Measurements from ENCODE around the gene BTRC. TPM values are rescaled to one million over a fixed set of nuclear protein-coding genes. Genes with fewer than 3 reads are reported as not detected.

BTRC gene
- total RNA-seq, 1 experiment from 2014 or later: 19.4 TPM

DNA sequence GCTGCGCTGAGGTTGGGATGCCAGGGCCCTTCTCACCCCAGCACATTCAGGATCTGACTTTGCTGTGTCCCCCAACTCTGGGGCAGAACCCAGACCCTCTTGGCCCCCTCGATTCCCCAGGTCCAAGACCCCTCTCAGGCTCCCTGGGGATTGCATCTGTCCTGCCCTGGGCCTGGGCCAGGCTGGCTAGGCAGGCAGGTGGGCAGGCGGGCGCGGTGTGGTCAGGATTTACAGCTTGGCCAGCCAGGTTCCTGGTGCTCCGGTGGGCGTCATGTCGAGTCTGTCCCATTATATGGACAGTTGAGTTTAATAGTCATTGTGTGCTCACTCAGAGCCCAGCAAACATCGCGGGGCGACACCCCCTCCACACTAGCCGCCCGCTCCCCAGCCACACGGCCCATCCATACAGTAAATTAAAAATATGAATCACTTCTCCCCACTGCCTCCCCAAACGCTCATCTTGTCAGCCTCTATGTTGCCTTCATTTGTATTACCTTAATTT is 210.6 kb downstream of the BTRC start:
- H3K4me3 Mint-ChIP-seq (ENCODE audit: unreplicated experiment): no peak overlapping the region
- TF ChIP-seq, protein P1, sequence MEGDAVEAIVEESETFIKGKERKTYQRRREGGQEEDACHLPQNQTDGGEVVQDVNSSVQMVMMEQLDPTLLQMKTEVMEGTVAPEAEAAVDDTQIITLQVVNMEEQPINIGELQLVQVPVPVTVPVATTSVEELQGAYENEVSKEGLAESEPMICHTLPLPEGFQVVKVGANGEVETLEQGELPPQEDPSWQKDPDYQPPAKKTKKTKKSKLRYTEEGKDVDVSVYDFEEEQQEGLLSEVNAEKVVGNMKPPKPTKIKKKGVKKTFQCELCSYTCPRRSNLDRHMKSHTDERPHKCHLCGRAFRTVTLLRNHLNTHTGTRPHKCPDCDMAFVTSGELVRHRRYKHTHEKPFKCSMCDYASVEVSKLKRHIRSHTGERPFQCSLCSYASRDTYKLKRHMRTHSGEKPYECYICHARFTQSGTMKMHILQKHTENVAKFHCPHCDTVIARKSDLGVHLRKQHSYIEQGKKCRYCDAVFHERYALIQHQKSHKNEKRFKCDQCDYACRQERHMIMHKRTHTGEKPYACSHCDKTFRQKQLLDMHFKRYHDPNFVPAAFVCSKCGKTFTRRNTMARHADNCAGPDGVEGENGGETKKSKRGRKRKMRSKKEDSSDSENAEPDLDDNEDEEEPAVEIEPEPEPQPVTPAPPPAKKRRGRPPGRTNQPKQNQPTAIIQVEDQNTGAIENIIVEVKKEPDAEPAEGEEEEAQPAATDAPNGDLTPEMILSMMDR (IDR thresholded peaks at IDR 0.05; ENCODE audit: unreplicated experiment): no peak
- ChIA-PET POLR2A (no interaction called here), CTCF (interaction anchor here (0.9 kb wide), 1 partner anchor 351 kb away, joined by 4 read pairs; no protein-coding TSS in a partner anchor)
- no peaks in the 10 kb centered on the region for H3K4me1 Mint-ChIP-seq (ENCODE audit: insufficient read depth, unreplicated experiment)
- intact Hi-C loops (cut with micrococcal nuclease): no loop called here
- no peak for DNase-seq (ENCODE audit: unreplicated experiment)
- peaks cover 19% of the 10 kb centered on the region for H3K27me3 Mint-ChIP-seq (ENCODE audit: insufficient read depth, unreplicated experiment)
- peaks cover 11% of the 10 kb centered on the region for H3K36me3 Mint-ChIP-seq (ENCODE audit: insufficient read depth, unreplicated experiment)
- no peak overlapping the region for H3K27ac Mint-ChIP-seq (ENCODE audit: low read depth, unreplicated experiment)
- H3K9me3 Mint-ChIP-seq (ENCODE audit: unreplicated experiment): no peaks in the 10 kb centered on the region
- no TSS peak for BruUV-seq (replicated peaks)

DNA sequence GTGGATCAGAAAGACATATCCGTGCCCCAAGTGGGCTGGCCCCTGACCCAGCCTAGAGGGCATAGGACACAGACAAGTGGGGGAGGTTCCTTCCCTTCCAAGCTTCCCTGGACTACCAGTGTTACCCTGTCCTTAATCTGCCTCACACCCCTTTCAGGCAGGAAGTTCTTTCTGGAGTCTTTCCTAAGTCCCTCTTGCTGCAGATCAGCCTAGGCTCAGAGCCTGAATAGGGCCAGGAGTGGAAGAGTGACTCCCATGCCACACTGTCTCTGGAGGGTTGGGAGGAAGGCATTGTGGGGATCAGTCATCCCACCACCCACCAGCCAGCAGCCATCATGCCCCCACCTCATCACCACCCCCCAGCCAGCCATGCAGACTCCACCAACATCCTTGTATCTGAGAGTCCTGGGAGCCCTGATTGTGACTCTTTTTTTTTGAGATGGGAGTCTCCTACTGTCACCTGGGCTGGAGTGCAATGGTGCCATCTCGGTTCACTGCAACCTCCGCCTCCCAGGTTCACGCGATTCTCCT is 211.5 kb downstream of the BTRC start:
- ChIA-PET POLR2A (no interaction called here), CTCF (interaction anchor here (0.7 to 0.9 kb wide), 3 partner anchors 31 to 351 kb away, joined by 3 to 4 read pairs (median 3); no protein-coding TSS in a partner anchor)
- no peak for DNase-seq (ENCODE audit: unreplicated experiment)
- Mint-ChIP-seq H3K4me1 (ENCODE audit: insufficient read depth, unreplicated experiment) (no peaks in the 10 kb centered on the region), H3K36me3 (ENCODE audit: insufficient read depth, unreplicated experiment) (peaks cover 11% of the 10 kb centered on the region), H3K27me3 (ENCODE audit: insufficient read depth, unreplicated experiment) (peaks cover 19% of the 10 kb centered on the region), H3K4me3 (ENCODE audit: unreplicated experiment) (no peak overlapping the region), H3K9me3 (ENCODE audit: unreplicated experiment) (no peaks in the 10 kb centered on the region), H3K27ac (ENCODE audit: low read depth, unreplicated experiment) (no peak overlapping the region)
- TF ChIP-seq, protein P1 (IDR thresholded peaks at IDR 0.05; ENCODE audit: unreplicated experiment): no peak
- intact Hi-C loops (cut with micrococcal nuclease): no loop called here
- BruUV-seq (replicated peaks): no TSS peak

DNA sequence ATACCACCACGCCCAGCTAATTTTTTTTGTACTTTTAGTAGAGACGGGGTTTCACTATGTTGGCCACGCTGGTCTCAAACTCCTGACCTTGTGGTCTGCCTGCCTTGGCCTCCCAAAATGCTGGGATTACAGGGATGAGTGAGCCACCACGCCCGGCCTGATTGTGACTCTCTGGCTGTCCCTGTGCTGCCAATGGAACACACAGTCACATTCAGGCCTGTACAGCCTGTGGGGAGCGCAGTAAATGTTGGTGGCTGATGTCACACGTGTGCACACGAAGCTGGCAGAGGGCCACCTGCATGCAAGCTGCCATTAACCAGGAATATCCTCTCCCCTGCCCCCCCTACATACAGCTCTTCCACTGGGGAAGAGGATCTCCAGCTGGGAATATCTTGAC is 212.0 kb downstream of the BTRC start:
- no TSS peak for BruUV-seq (replicated peaks)
- ChIA-PET CTCF (interaction anchor here (0.5 to 0.9 kb wide), 3 partner anchors 31 to 352 kb away, joined by 3 read pairs; no protein-coding TSS in a partner anchor), POLR2A (no interaction called here)
- intact Hi-C loops (cut with micrococcal nuclease): no loop called here
- no peak overlapping the region for H3K4me3 Mint-ChIP-seq (ENCODE audit: unreplicated experiment)
- H3K4me1 Mint-ChIP-seq (ENCODE audit: insufficient read depth, unreplicated experiment): peaks cover 3% of the 10 kb centered on the region
- peaks cover 19% of the 10 kb centered on the region for H3K27me3 Mint-ChIP-seq (ENCODE audit: insufficient read depth, unreplicated experiment)
- H3K27ac Mint-ChIP-seq (ENCODE audit: low read depth, unreplicated experiment): no peak overlapping the region
- no peak for DNase-seq (ENCODE audit: unreplicated experiment)
- peaks cover 10% of the 10 kb centered on the region for H3K36me3 Mint-ChIP-seq (ENCODE audit: insufficient read depth, unreplicated experiment)
- TF ChIP-seq, protein P1 (IDR thresholded peaks at IDR 0.05; ENCODE audit: unreplicated experiment): no peak
- no peaks in the 10 kb centered on the region for H3K9me3 Mint-ChIP-seq (ENCODE audit: unreplicated experiment)

DNA sequence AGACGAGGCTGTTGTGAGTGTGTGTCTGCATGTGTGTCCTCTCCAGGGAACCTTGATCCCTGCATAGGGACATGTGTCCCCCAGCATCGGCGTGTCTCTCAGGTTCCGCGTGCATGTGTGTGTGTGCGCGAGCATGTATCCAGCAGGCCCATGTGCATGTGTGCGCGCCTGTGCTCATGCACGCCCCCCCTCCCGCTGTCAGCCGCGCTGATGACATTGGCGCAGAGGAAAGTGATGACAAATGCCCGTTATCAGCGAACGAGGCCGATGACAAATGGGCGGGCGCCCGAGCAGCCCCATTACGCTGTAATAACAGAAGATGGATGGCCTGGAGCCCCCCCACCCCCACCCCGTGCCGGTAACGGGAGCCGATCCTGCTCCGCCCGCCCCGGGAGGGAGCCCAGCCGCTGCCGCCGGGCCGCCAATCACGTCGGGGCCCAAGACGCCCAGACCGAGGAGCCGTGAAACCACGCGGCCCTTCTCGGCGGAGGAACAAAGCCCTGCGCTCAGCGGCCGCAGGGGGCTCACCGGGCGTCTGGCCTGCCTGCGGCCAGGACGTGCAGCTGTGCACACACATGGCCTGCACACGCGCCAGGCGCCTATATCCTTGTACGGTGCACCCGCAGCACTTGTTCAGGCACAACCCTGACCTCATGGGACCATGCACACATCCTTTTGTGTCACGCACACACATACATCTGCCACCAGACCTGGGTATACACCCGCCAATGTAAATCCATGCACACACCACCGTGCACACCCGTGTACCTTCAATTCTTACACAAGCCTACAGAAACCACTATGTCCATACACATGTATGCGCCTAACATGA is 212.6 kb downstream of the BTRC start:
- peaks cover 19% of the 10 kb centered on the region for H3K27me3 Mint-ChIP-seq (ENCODE audit: insufficient read depth, unreplicated experiment)
- ChIA-PET CTCF (interaction anchor here (0.5 to 7.7 kb wide), 4 partner anchors 32 to 352 kb away, joined by 3 to 118 read pairs (median 3); no protein-coding TSS in a partner anchor), POLR2A (interaction anchor here (1.6 kb wide), 1 partner anchor 8 kb away, joined by 4 read pairs; no protein-coding TSS in a partner anchor)
- H3K36me3 Mint-ChIP-seq (ENCODE audit: insufficient read depth, unreplicated experiment): peaks cover 6% of the 10 kb centered on the region
- H3K4me3 Mint-ChIP-seq (ENCODE audit: unreplicated experiment): no peak overlapping the region
- no peaks in the 10 kb centered on the region for H3K9me3 Mint-ChIP-seq (ENCODE audit: unreplicated experiment)
- no TSS peak for BruUV-seq (replicated peaks)
- intact Hi-C loops (cut with micrococcal nuclease): no loop called here
- H3K4me1 Mint-ChIP-seq (ENCODE audit: insufficient read depth, unreplicated experiment): peaks cover 5% of the 10 kb centered on the region
- no peak overlapping the region for H3K27ac Mint-ChIP-seq (ENCODE audit: low read depth, unreplicated experiment)
- no peak for DNase-seq (ENCODE audit: unreplicated experiment)
- TF ChIP-seq, protein P1 (IDR thresholded peaks at IDR 0.05; ENCODE audit: unreplicated experiment): no peak
